ENCODE measurements around the gene RSBN1. TPM values are rescaled to one million over a fixed set of nuclear protein-coding genes. Genes with fewer than 3 reads are reported as not detected.

Gene RSBN1
- total and polyA plus RNA-seq, 10 of the 15 experiments (the other 5 are each of a cell fraction or from before 2014, with no cell fraction given): 2.9 to 26.8 (median 11.5) TPM

- TF ChIP-seq SKIL (IDR thresholded peaks at IDR 0.05; ENCODE audit: low read depth, poor library complexity, severe bottlenecking) (no peak), NKRF (conservative IDR thresholded peaks at IDR 0.05) (no peak), NFYA (IDR thresholded peaks at IDR 0.05; ENCODE audit: borderline replicate concordance, low read depth, low read length) (no peak), IRF5 (IDR thresholded peaks at IDR 0.05; ENCODE audit: borderline replicate concordance) (no peak), SUZ12 (IDR thresholded peaks at IDR 0.05; ENCODE audit: unreplicated experiment) (no peak), EZH2 (IDR thresholded peaks at IDR 0.05; ENCODE audit: borderline replicate concordance, control insufficient read depth, low read depth, low read length) (no peak)
Observed at GRCh38 chr1:113834716-113835115, 22.4 kb upstream of the RSBN1 start (continued).

Measured in GM12878 (cell line).